HCT116 (cell line): ENCODE data around the gene SORT1. TPM values are rescaled to one million over a fixed set of nuclear protein-coding genes. Genes with fewer than 3 reads are reported as not detected.

Source experiments
- ATAC-seq: fragments of 200-7000 bp; cut with Tn5 transposase; 2 replicates; pipeline ENCODE4 v1.9.1; 2020; ENCODE audit warnings: mild to moderate bottlenecking, moderate library complexity
- BruUV-seq: library from RNA; stranded (reverse); fragments of 400-500 nt; replicated peaks from 2 replicates; lab custom pipeline; 2021; lab: Mats Ljungman, UMichigan
- CTCF ChIA-PET: fragments of 300-600 bp; sonication (Branson Sonifier 250); formaldehyde crosslinking; loops from one replicate; lab custom pipeline; 2021; ENCODE audit warnings: antibody characterized with exemption; lab: Charles Lee
- POLR2A ChIA-PET: fragments of 300-600, 350-600 bp; sonication (Branson Sonifier 250); formaldehyde crosslinking; loops from one replicate; lab custom pipeline; 2021; ENCODE audit warnings: antibody characterized with exemption; lab: Charles Lee
- RAD21 ChIA-PET, 2 experiments: fragments of 300-600 bp; sonication (Branson Sonifier 250); formaldehyde crosslinking; loops; one replicate each; lab custom pipeline; 2023; ENCODE audit warnings: low total read pairs in 2 of 2; ENCODE audit not compliant: uncharacterized antibody in 2 of 2, unreplicated experiment in 2 of 2, low non-redundant PET in 1 of 2; lab: Charles Lee
- DNase-seq: peaks from one replicate; pipeline ENCODE4 v3.0.0-alpha.2; 2010; ENCODE audit warnings: low read depth, low spot score
- H2AFZ ChIP-seq: fragments of 200-600 bp; shearing (Covaris generic), sonication (generic); 2 replicates; pipeline ENCODE4 v1.6.1; 2017; ENCODE audit warnings: low read depth, mixed run types, mixed read lengths, antibody characterized with exemption, low read length; ENCODE audit not compliant: poor library complexity, severe bottlenecking
- H3K27ac ChIP-seq: 2 replicates; pipeline ENCODE4 v1.5.1; 2012; ENCODE audit warnings: low read depth, low read length
- H3K27me3 ChIP-seq: fragments of 200-600 bp; sonication (generic); 2 replicates; pipeline ENCODE4 v1.6.1; 2016; ENCODE audit warnings: mixed run types, low read length, mixed read lengths; ENCODE audit not compliant: insufficient read depth
- H3K36me3 ChIP-seq, 2 experiments: fragments of 200-500 bp in 1 of 2; fragments of 200-600 bp in 1 of 2; sonication (Bioruptor generic) in 1 of 2; sonication (generic) in 1 of 2; 2 replicates each; pipeline versions ENCODE4 v1.5.1 to v1.6.1; 2014 to 2016; ENCODE audit warnings: low read length in 2 of 2, inconsistent platforms in 1 of 2, mixed read lengths in 1 of 2, mixed run types in 1 of 2; ENCODE audit not compliant: insufficient read depth in 2 of 2, control insufficient read depth in 1 of 2
- H3K4me1 ChIP-seq, 2 experiments: fragments of 200-600 bp in 1 of 2; sonication (generic) in 1 of 2; 2 replicates each; pipeline versions ENCODE4 v1.5.1 to v1.6.1; 2012 to 2017; ENCODE audit warnings: low read length in 2 of 2, inconsistent platforms in 1 of 2, mild to moderate bottlenecking in 1 of 2, mixed read lengths in 1 of 2, mixed run types in 1 of 2, moderate library complexity in 1 of 2; ENCODE audit not compliant: insufficient read depth in 2 of 2, control insufficient read depth in 1 of 2
- H3K4me2 ChIP-seq: fragments of 200-600 bp; sonication (generic); 2 replicates; pipeline ENCODE4 v1.6.1; 2017; ENCODE audit warnings: mixed run types, low read length, mixed read lengths
- H3K4me3 ChIP-seq, 2 experiments: fragments of 200-600 bp in 1 of 2; sonication (generic) in 1 of 2; replicated peaks in 1 of 2; 2 replicates each; pipeline ENCODE4 v1.5.1; 2011 to 2016; ENCODE audit warnings: low read length in 2 of 2, control low read depth in 1 of 2, low read depth in 1 of 2, mild to moderate bottlenecking in 1 of 2, mixed read lengths in 1 of 2, mixed run types in 1 of 2
- H3K79me2 ChIP-seq: fragments of 200-600 bp; sonication (generic); 2 replicates; pipeline ENCODE4 v1.6.1; 2017; ENCODE audit warnings: mild to moderate bottlenecking, mixed run types, low read length, moderate library complexity, mixed read lengths; ENCODE audit not compliant: insufficient read depth
- H3K9ac ChIP-seq: fragments of 200-600 bp; sonication (generic); 2 replicates; pipeline ENCODE4 v1.6.1; 2016; ENCODE audit warnings: low read length, mixed read lengths
- H3K9me2 ChIP-seq: fragments of 200-600 bp; sonication (generic), shearing (Covaris generic); 2 replicates; pipeline ENCODE4 v1.6.1; 2017; ENCODE audit warnings: mixed run types, mild to moderate bottlenecking, moderate library complexity; ENCODE audit not compliant: insufficient read depth
- H3K9me3 ChIP-seq, 2 experiments: fragments of 200-500 bp in 1 of 2; fragments of 200-600 bp in 1 of 2; sonication (Bioruptor generic) in 1 of 2; sonication (generic) in 1 of 2; 2 replicates each; pipeline ENCODE4 v1.6.1; 2014 to 2017; ENCODE audit warnings: low read length in 2 of 2, mixed read lengths in 2 of 2, inconsistent platforms in 1 of 2, low read depth in 1 of 2, mild to moderate bottlenecking in 1 of 2, mixed run types in 1 of 2, moderate library complexity in 1 of 2; ENCODE audit not compliant: control insufficient read depth in 1 of 2, insufficient read depth in 1 of 2
- H4K20me1 ChIP-seq: fragments of 200-600 bp; sonication (generic), shearing (Covaris generic); 2 replicates; pipeline ENCODE4 v1.6.1; 2017; ENCODE audit warnings: mixed run types, mild to moderate bottlenecking, moderate library complexity; ENCODE audit not compliant: insufficient read depth
- CBX3 ChIP-seq: IDR thresholded peaks from 2 replicates; pipeline ENCODE4 v1.6.1; 2012; ENCODE audit warnings: low read depth
- EZH2phosphoT487 ChIP-seq: fragments of 200-600 bp; IDR thresholded peaks from 2 replicates; pipeline ENCODE4 v1.6.1; 2018; ENCODE audit warnings: antibody characterized with exemption, borderline replicate concordance
- RAD21 ChIP-seq: IDR thresholded peaks from 2 replicates; pipeline ENCODE4 v1.6.1; 2012; ENCODE audit warnings: low read depth, mild to moderate bottlenecking
- SIN3A ChIP-seq: IDR thresholded peaks from 2 replicates; pipeline ENCODE4 v1.6.1; 2012; ENCODE audit warnings: low read depth
- TCF7L2 ChIP-seq: IDR thresholded peaks from 2 replicates; pipeline ENCODE4 v1.7.0; 2011; ENCODE audit warnings: borderline replicate concordance, inconsistent platforms; ENCODE audit not compliant: insufficient read depth, insufficient read length; ENCODE audit errors: extremely low read depth
- YY1 ChIP-seq: IDR thresholded peaks from 2 replicates; pipeline ENCODE4 v1.6.1; 2011; ENCODE audit warnings: low read length, low read depth, moderate library complexity, mild to moderate bottlenecking; ENCODE audit not compliant: insufficient replicate concordance; ENCODE audit errors: extremely low read depth
- intact Hi-C: fragments of 100-400 bp; cut with micrococcal nuclease; formaldehyde crosslinking; loops from 2 replicates; pipeline ENCODE4 v1.10.0; 2022
- total RNA-seq: library from RNA; stranded (reverse); gene quantifications from one replicate; pipeline ENCODE4 v1.2.1, GENCODE V29; 2021; ENCODE audit not compliant: unreplicated experiment
- TF ChIP-seq, protein P1 (sequence below): IDR thresholded peaks from 2 replicates; pipeline ENCODE4 v1.6.1; 2011; ENCODE audit warnings: mild to moderate bottlenecking, low read length, moderate library complexity; ENCODE audit not compliant: insufficient replicate concordance; ENCODE audit errors: extremely low read depth

Gene SORT1
- total RNA-seq, 1 experiment from 2014 or later, result 20.2 TPM

DNA sequence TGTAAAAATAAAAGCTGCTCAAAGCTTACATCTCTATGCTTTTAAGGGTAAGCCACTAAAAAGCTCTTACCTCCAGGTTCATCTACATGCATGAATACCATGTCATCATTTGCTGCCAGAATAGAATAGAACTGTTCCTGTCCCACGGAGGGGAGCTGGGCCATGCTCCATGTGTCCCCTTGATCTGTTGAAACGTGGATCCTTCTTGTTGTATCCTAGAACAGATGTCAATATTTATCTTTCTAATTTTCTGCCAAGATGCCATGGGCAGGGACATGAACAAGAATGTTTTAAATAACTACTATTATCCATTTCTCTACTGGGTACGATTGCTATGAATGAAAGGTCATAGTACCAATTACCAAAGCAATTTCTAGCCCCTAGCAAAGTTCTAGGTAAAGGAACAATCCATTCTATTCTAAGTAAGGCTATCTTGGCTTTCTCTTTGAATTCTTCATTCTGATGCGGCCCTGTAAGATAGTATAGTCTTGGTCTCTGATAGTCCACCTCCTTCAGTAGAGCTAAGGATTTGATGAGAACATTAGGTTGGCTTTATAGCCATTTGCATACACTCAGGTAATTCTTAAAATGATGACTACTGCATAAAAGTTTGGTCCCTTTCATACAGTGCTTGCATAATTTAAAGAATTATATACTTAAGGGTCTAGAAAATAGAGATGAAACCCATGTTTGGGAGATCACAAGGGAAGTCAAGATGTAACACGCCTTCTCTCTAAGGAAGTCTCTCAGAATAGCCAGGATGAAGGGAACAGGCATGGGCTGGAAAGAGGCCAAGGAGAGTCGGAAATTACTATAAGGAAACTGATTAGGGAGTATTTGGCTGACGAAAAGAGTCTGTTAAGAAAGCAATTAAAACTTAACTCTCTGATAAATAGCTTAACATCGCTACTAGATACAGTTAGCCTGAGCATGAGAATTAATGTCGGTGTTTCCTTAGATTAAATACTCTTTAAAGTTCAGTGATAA is 55.5 kb downstream of the SORT1 start (continued):
- no peak for TF ChIP-seq CBX3
- no peak for TF ChIP-seq TCF7L2
- no peak for TF ChIP-seq EZH2phosphoT487
- TF ChIP-seq, all 23 proteins: peak for 0

DNA sequence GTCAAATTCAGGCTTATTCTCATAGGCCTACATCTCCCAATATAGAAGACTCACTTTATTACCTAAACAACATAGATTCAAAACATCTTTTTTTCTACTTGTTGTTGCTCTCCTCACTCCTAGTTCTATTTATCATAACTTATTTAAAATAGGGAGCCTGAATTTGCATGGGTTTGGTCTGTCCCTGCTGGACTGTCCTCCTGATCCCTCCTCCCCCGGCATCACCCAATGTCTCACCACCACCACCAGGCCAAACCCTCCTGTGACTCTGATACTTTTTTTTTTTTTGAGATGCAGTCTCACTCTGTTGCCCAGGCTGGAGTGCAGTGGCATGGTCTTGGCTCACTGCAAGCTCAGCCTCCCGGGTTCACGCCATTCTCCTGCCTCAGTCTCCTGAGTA is 59.1 kb downstream of the SORT1 start:
- no peak for TF ChIP-seq YY1
- TF ChIP-seq CBX3, result no peak
- no peak for TF ChIP-seq SIN3A
- TF ChIP-seq RAD21, result no peak
- TF ChIP-seq, protein P1, sequence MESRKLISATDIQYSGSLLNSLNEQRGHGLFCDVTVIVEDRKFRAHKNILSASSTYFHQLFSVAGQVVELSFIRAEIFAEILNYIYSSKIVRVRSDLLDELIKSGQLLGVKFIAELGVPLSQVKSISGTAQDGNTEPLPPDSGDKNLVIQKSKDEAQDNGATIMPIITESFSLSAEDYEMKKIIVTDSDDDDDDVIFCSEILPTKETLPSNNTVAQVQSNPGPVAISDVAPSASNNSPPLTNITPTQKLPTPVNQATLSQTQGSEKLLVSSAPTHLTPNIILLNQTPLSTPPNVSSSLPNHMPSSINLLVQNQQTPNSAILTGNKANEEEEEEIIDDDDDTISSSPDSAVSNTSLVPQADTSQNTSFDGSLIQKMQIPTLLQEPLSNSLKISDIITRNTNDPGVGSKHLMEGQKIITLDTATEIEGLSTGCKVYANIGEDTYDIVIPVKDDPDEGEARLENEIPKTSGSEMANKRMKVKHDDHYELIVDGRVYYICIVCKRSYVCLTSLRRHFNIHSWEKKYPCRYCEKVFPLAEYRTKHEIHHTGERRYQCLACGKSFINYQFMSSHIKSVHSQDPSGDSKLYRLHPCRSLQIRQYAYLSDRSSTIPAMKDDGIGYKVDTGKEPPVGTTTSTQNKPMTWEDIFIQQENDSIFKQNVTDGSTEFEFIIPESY, result no peak
- intact Hi-C loops, result no loop called here
- H3K9me3 ChIP-seq, result no peaks in the 10 kb centered on the region
- POLR2A ChIA-PET, result no interaction called here
- H3K9ac ChIP-seq, result no peak overlapping the region
- H3K4me2 ChIP-seq, result no peak overlapping the region
- CTCF ChIA-PET, result no interaction called here
- DNase-seq, result no peak
- no peak overlapping the region for H2AFZ ChIP-seq
- H3K27ac ChIP-seq, result no peak overlapping the region
- H3K27me3 ChIP-seq, result no peaks in the 10 kb centered on the region
- H3K4me3 ChIP-seq, result no peak overlapping the region
- no TSS peak for BruUV-seq
- H3K9me2 ChIP-seq, result no peaks in the 10 kb centered on the region
- no peak for ATAC-seq
- no peaks in the 10 kb centered on the region for H3K79me2 ChIP-seq
- RAD21 ChIA-PET, result no interaction called here
- no peaks in the 10 kb centered on the region for H4K20me1 ChIP-seq
- no peaks in the 10 kb centered on the region for H3K4me1 ChIP-seq
- H3K36me3 ChIP-seq, result peaks cover 0 to 8% of the 10 kb centered on the region in 2 experiments; a peak in 3 of 4 replicates
